Superior temporal gyrus (tissue), 1 donor: ENCODE measurements around the gene OPCML.
A peak's percentile ranks its signal among the peaks of the same experiment; 100 is the strongest.

ENCODE experiments used
- DNase-seq: peaks from one replicate; pipeline ENCODE4 v3.0.0-alpha.2; 2016; ENCODE audit errors: extremely low spot score

OPCML gene

GRCh38 chr11:132943357-132943705, 589.0 kb downstream of the OPCML start:
- no peak for DNase-seq

GRCh38 chr11:132942611-132943356, 589.5 kb downstream of the OPCML start:
- no peak for DNase-seq

GRCh38 chr11:132941761-132942160, 590.5 kb downstream of the OPCML start:
- no peak for DNase-seq

GRCh38 chr11:132941024-132941646, 591.2 kb downstream of the OPCML start:
- peak; percentile 87 for DNase-seq

- DNase-seq: no peak
Observed at GRCh38 chr11:132937016-132937415, 595.3 kb downstream of the OPCML start.

- DNase-seq: no peak
Observed at GRCh38 chr11:132935383-132935782, 596.9 kb downstream of the OPCML start.

GRCh38 chr11:132933703-132934102, 598.6 kb downstream of the OPCML start:
- no peak for DNase-seq

- DNase-seq: no peak
Observed at GRCh38 chr11:132925825-132926469, 606.4 kb downstream of the OPCML start.

GRCh38 chr11:132921597-132921996, 610.7 kb downstream of the OPCML start:
- no peak for DNase-seq

- DNase-seq: no peak
Observed at GRCh38 chr11:132920451-132921096, 611.7 kb downstream of the OPCML start.

- DNase-seq: no peak
Observed at GRCh38 chr11:132914600-132914999, 617.7 kb downstream of the OPCML start.

GRCh38 chr11:132913886-132914285, 618.4 kb downstream of the OPCML start:
- no peak for DNase-seq

- DNase-seq: no peak
Observed at GRCh38 chr11:132913295-132913694, 619.0 kb downstream of the OPCML start.

- DNase-seq: no peak
Observed at GRCh38 chr11:132911186-132911585, 621.1 kb downstream of the OPCML start.

- peak; percentile 48 for DNase-seq
Observed at GRCh38 chr11:132910011-132910760, 622.1 kb downstream of the OPCML start.

GRCh38 chr11:132909021-132909606, 623.2 kb downstream of the OPCML start:
- DNase-seq: no peak

- no peak for DNase-seq
Observed at GRCh38 chr11:132908414-132908810, 623.9 kb downstream of the OPCML start.

- no peak for DNase-seq
Observed at GRCh38 chr11:132907651-132908413, 624.5 kb downstream of the OPCML start.

- DNase-seq: no peak
Observed at GRCh38 chr11:132904607-132905006, 627.7 kb downstream of the OPCML start.

- no peak for DNase-seq
Observed at GRCh38 chr11:132904091-132904490, 628.2 kb downstream of the OPCML start.
